SK-N-SH (cell line): ENCODE data around the gene PDCD1. TPM values are rescaled to one million over a fixed set of nuclear protein-coding genes. Genes with fewer than 3 reads are reported as not detected.

ENCODE experiments used
- CTCF ChIA-PET: fragments of 300-600, 350-600 bp; formaldehyde crosslinking; extraction: SDS; loops from one replicate; lab custom pipeline; 2021; lab: Yijun Ruan, JAX
- POLR2A ChIA-PET: fragments of 350-600 bp; sonication (Branson Sonifier 250); formaldehyde crosslinking; extraction: SDS; loops from one replicate; lab custom pipeline; 2020; ENCODE audit warnings: antibody characterized with exemption, inconsistent platforms; lab: Yijun Ruan, JAX
- DNase-seq: peaks from one replicate; pipeline ENCODE4 v3.0.0; 2012
- H2AFZ ChIP-seq: fragments of 200-600 bp; sonication (generic); 2 replicates; pipeline ENCODE4 v1.8.1; 2016; ENCODE audit warnings: antibody characterized with exemption, mild to moderate bottlenecking, low read depth
- H3F3A ChIP-seq: fragments of 200-600 bp; sonication (generic); replicated peaks from 2 replicates; pipeline ENCODE3; 2016; ENCODE audit warnings: antibody characterized with exemption, mild to moderate bottlenecking; ENCODE audit not compliant: insufficient read depth
- H3K27ac ChIP-seq, 2 experiments: fragments of 200-500 bp in 1 of 2; fragments of 200-600 bp in 1 of 2; sonication (Bioruptor generic) in 1 of 2; sonication (generic), shearing (Covaris generic) in 1 of 2; 2 replicates each; pipeline versions ENCODE4 v1.5.1 to v1.6.1; 2014 to 2016; ENCODE audit warnings: low read depth in 2 of 2, inconsistent platforms in 1 of 2, low read length in 1 of 2, mild to moderate bottlenecking in 1 of 2, mixed read lengths in 1 of 2
- H3K27me3 ChIP-seq: fragments of 200-600 bp; sonication (generic), shearing (Covaris generic); 2 replicates; pipeline ENCODE4 v1.6.1; 2016; ENCODE audit warnings: mixed run types; ENCODE audit not compliant: insufficient read depth
- H3K36me3 ChIP-seq, 2 experiments: fragments of 200-500 bp in 1 of 2; fragments of 200-600 bp in 1 of 2; sonication (Bioruptor generic) in 1 of 2; sonication (generic) in 1 of 2; replicated peaks in 1 of 2; 2 replicates each; pipeline versions ENCODE3 to v1.5.1; 2014 to 2016; ENCODE audit warnings: low read length in 1 of 2, mild to moderate bottlenecking in 1 of 2; ENCODE audit not compliant: insufficient read depth in 2 of 2, control insufficient read depth in 1 of 2
- H3K4me1 ChIP-seq, 2 experiments: fragments of 200-500 bp in 1 of 2; fragments of 200-600 bp in 1 of 2; sonication (Bioruptor generic) in 1 of 2; sonication (generic), shearing (Covaris generic) in 1 of 2; 2 replicates each; pipeline versions ENCODE4 v1.5.1 to v1.6.1; 2014 to 2016; ENCODE audit warnings: low read depth in 1 of 2, low read length in 1 of 2, mixed run types in 1 of 2; ENCODE audit not compliant: insufficient read depth in 2 of 2, control insufficient read depth in 1 of 2
- H3K4me2 ChIP-seq: fragments of 200-600 bp; sonication (generic), shearing (Covaris generic); 2 replicates; pipeline ENCODE4 v1.6.1; 2017; ENCODE audit warnings: mixed run types
- H3K4me3 ChIP-seq, 2 experiments: fragments of 200-500 bp in 1 of 2; fragments of 200-600 bp in 1 of 2; sonication (Bioruptor generic) in 1 of 2; sonication (generic), shearing (Covaris generic) in 1 of 2; 2 replicates each; pipeline versions ENCODE4 v1.5.1 to v1.8.1; 2014 to 2016; ENCODE audit warnings: low read depth in 2 of 2, inconsistent platforms in 1 of 2, low read length in 1 of 2, mild to moderate bottlenecking in 1 of 2, mixed read lengths in 1 of 2, moderate library complexity in 1 of 2
- H3K79me2 ChIP-seq: fragments of 200-600 bp; sonication (generic); 2 replicates; pipeline ENCODE4 v1.8.1; 2017; ENCODE audit warnings: mild to moderate bottlenecking; ENCODE audit not compliant: insufficient read depth
- H3K9ac ChIP-seq: fragments of 200-600 bp; sonication (generic); 2 replicates; pipeline ENCODE4 v1.6.1; 2017; ENCODE audit warnings: mixed run types
- H3K9me2 ChIP-seq: fragments of 200-600 bp; sonication (generic); 2 replicates; pipeline ENCODE4 v1.6.1; 2017; ENCODE audit warnings: mixed run types
- H3K9me3 ChIP-seq: fragments of 200-600 bp; sonication (generic); 2 replicates; pipeline ENCODE4 v1.6.1; 2017; ENCODE audit warnings: mixed run types, mild to moderate bottlenecking, moderate library complexity
- H4K20me1 ChIP-seq: fragments of 200-600 bp; sonication (generic); 2 replicates; pipeline ENCODE4 v1.6.1; 2017; ENCODE audit warnings: mild to moderate bottlenecking, mixed run types; ENCODE audit not compliant: insufficient read depth
- ELF1 ChIP-seq: IDR thresholded peaks from 2 replicates; pipeline ENCODE4 v1.4.0; 2012
- EP300 ChIP-seq, 2 experiments: IDR thresholded peaks; 2 replicates each; pipeline versions ENCODE4 v1.4.0 to v1.6.1; 2012; ENCODE audit warnings: borderline replicate concordance in 1 of 2, low read depth in 1 of 2, low read length in 1 of 2
- EZH2phosphoT487 ChIP-seq: fragments of 200-600 bp; sonication (generic); IDR thresholded peaks from 2 replicates; pipeline ENCODE4 v1.6.1; 2017; ENCODE audit warnings: low read depth, mixed run types, mild to moderate bottlenecking, antibody characterized with exemption, moderate library complexity, borderline replicate concordance
- FOSL2 ChIP-seq: IDR thresholded peaks from 2 replicates; pipeline ENCODE4 v1.4.0; 2012; ENCODE audit warnings: low read depth, mild to moderate bottlenecking, moderate library complexity, borderline replicate concordance
- FOXM1 ChIP-seq: IDR thresholded peaks from 2 replicates; pipeline ENCODE4 v1.4.0; 2012; ENCODE audit warnings: low read depth, mild to moderate bottlenecking
- GATA2 ChIP-seq: sonication (generic); formaldehyde crosslinking; IDR thresholded peaks from 2 replicates; pipeline ENCODE4 v1.5.0; 2020; ENCODE audit warnings: mild to moderate bottlenecking, missing genetic modification reagents
- JUND ChIP-seq: IDR thresholded peaks from 2 replicates; pipeline ENCODE4 v1.4.0; 2012
- MXI1 ChIP-seq: IDR thresholded peaks from 2 replicates; pipeline ENCODE4 v1.6.1; 2012; ENCODE audit warnings: mild to moderate bottlenecking, low read depth, low read length, improper control_type of control experiment
- NFIC ChIP-seq: IDR thresholded peaks from 2 replicates; pipeline ENCODE4 v1.4.0; 2012; ENCODE audit warnings: borderline replicate concordance
- PBX3 ChIP-seq: IDR thresholded peaks from 2 replicates; pipeline ENCODE4; 2012
- POLR2AphosphoS5 ChIP-seq: IDR thresholded peaks from 2 replicates; pipeline ENCODE4 v1.6.1; 2012; ENCODE audit warnings: low read depth, low read length
- RAD21 ChIP-seq: IDR thresholded peaks from 2 replicates; pipeline ENCODE4 v1.6.1; 2012; ENCODE audit warnings: mild to moderate bottlenecking, low read length
- RCOR1 ChIP-seq: fragments of 150-350 bp; IDR thresholded peaks from 2 replicates; pipeline ENCODE4 v1.6.1; 2017; ENCODE audit warnings: antibody characterized with exemption, low read length
- RFX5 ChIP-seq: IDR thresholded peaks from 2 replicates; pipeline ENCODE4 v1.6.1; 2012; ENCODE audit warnings: mild to moderate bottlenecking, improper control_type of control experiment, low read length
- TEAD4 ChIP-seq: IDR thresholded peaks from 2 replicates; pipeline ENCODE4 v1.4.0; 2012; ENCODE audit warnings: mild to moderate bottlenecking, borderline replicate concordance; ENCODE audit not compliant: insufficient read depth
- USF1 ChIP-seq: IDR thresholded peaks from 2 replicates; pipeline ENCODE4 v1.4.0; 2012; ENCODE audit warnings: low read depth, borderline replicate concordance
- WGBS: methylation state at CpG from one replicate; pipeline ENCODE4 v1.1.6; 2017; ENCODE audit warnings: low lambda C conversion rate; 5-methylcytosine and 5-hydroxymethylcytosine counted together
- polyA plus RNA-seq, 3 experiments: library from polyadenylated mRNA; depleted of rRNA; stranded (reverse); fragments of >200 nt; gene quantifications; 2 replicates each; pipeline ENCODE4 v1.2.3, GENCODE V29; 2012
- TF ChIP-seq, protein P1 (sequence below): IDR thresholded peaks from 2 replicates; pipeline ENCODE4 v1.4.0; 2012; ENCODE audit warnings: low read depth, borderline replicate concordance

Gene PDCD1
- polyA plus RNA-seq, 1 of the 3 experiments (the other 2 are of a cell fraction) = not detected

- Histone ChIP-seq H4K20me1 (no peaks in the 10 kb centered on the region), H3K4me1 (peaks cover 12 to 19% of the 10 kb centered on the region in 2 experiments; a peak in 3 of 4 replicates), H3K9me3 (no peaks in the 10 kb centered on the region), H3K79me2 (no peaks in the 10 kb centered on the region), H3K4me2 (no peak overlapping the region), H3K4me3 (no peak overlapping the region), H3K9ac (no peak overlapping the region), H2AFZ (no peak overlapping the region), H3K27ac (no peak overlapping the region), H3K27me3 (no peaks in the 10 kb centered on the region), H3K9me2 (no peaks in the 10 kb centered on the region), H3K36me3 (no peaks in the 10 kb centered on the region), H3F3A (no peaks in the 10 kb centered on the region)
- DNase-seq = peak; percentile 30
- TF ChIP-seq GATA2 (CRISPR knock-in tag) (no peak), NFIC (no peak), RCOR1 (no peak), FOSL2 (no peak), POLR2AphosphoS5 (no peak), EZH2phosphoT487 (no peak), USF1 (no peak), EP300 (IDR thresholded peaks at IDR 0.05; ENCODE audit: borderline replicate concordance in 1 of 2, low read depth in 1 of 2, low read length in 1 of 2) (no peak), FOXM1 (no peak), PBX3 (no peak), RAD21 (no peak), ELF1 (no peak), RFX5 (no peak), TEAD4 (no peak), JUND (no peak), MXI1 (no peak)
- TF ChIP-seq, protein P1, sequence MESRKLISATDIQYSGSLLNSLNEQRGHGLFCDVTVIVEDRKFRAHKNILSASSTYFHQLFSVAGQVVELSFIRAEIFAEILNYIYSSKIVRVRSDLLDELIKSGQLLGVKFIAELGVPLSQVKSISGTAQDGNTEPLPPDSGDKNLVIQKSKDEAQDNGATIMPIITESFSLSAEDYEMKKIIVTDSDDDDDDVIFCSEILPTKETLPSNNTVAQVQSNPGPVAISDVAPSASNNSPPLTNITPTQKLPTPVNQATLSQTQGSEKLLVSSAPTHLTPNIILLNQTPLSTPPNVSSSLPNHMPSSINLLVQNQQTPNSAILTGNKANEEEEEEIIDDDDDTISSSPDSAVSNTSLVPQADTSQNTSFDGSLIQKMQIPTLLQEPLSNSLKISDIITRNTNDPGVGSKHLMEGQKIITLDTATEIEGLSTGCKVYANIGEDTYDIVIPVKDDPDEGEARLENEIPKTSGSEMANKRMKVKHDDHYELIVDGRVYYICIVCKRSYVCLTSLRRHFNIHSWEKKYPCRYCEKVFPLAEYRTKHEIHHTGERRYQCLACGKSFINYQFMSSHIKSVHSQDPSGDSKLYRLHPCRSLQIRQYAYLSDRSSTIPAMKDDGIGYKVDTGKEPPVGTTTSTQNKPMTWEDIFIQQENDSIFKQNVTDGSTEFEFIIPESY = no peak
- ChIA-PET POLR2A (no interaction called here), CTCF (interaction anchor here (1.0 kb wide), 1 partner anchor 12 kb away, joined by 3 read pairs; no protein-coding TSS in a partner anchor)
- WGBS = 68% methylated on average over 20 of the region's 20 CpGs
Observed at GRCh38 chr2:241855888-241856422, 2.7 kb downstream of the PDCD1 start.
